Measurements from ENCODE around the gene GH2. TPM values are rescaled to one million over a fixed set of nuclear protein-coding genes. Genes with fewer than 3 reads are reported as not detected.

GH2 gene
- polyA plus RNA-seq, 1 donor from 2014 or later, result not detected

DNA sequence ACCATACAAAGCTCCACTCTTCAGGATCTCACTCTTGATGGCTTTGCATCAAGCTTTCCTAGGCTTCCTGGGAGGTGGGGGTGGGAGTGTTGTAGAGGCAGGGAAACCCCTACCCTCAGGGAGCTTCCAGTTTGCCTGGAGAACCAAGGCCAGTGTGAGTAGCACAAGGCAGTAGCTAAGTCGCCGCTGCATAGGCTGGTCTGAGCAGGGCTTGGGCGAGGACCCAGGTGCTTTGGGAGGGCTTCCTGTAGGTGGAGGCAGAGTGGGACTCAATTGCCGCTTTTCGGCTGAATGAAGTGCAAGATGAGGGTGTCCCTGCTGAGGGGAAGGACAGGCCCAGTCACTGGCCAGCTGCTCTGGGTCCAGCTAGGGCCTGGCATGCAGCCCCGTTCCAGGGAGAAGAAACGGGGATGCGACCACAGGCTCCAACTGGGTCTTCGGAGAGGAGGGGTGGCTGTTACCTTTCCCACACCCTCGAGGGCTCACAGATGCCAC, 46.5 kb upstream of the GH2 start:
- H3K79me2 ChIP-seq (replicated peaks; ENCODE audit: insufficient read depth, low read length), result no peaks in the 10 kb centered on the region
- H3K27ac ChIP-seq (ENCODE audit: low read length), result no peak overlapping the region
- no peaks in the 10 kb centered on the region for H4K20me1 ChIP-seq (ENCODE audit: insufficient read depth)
- H3K36me3 ChIP-seq (ENCODE audit: insufficient read depth, low read length), result no peaks in the 10 kb centered on the region
- no peak for TF ChIP-seq TAF1 (IDR thresholded peaks at IDR 0.05; ENCODE audit: low read depth)
- no peak for TF ChIP-seq RAD21 (conservative IDR thresholded peaks at IDR 0.05)
- TF ChIP-seq EZH2 (IDR thresholded peaks at IDR 0.05; ENCODE audit: borderline replicate concordance, insufficient read depth, low read length, poor library complexity, severe bottlenecking), result no peak
- no peak for TF ChIP-seq EP300 (conservative IDR thresholded peaks at IDR 0.05; ENCODE audit: poor library complexity, severe bottlenecking)
- TF ChIP-seq POLR2AphosphoS5 (IDR thresholded peaks at IDR 0.05), result no peak
- no peak for TF ChIP-seq CTCF (IDR thresholded peaks at IDR 0.05; ENCODE audit: poor library complexity, severe bottlenecking)
- no peak for TF ChIP-seq MXI1 (conservative IDR thresholded peaks at IDR 0.05; ENCODE audit: poor library complexity, severe bottlenecking)
- no peak for TF ChIP-seq SMC3 (conservative IDR thresholded peaks at IDR 0.05; ENCODE audit: poor library complexity)
- TF ChIP-seq, protein P1, sequence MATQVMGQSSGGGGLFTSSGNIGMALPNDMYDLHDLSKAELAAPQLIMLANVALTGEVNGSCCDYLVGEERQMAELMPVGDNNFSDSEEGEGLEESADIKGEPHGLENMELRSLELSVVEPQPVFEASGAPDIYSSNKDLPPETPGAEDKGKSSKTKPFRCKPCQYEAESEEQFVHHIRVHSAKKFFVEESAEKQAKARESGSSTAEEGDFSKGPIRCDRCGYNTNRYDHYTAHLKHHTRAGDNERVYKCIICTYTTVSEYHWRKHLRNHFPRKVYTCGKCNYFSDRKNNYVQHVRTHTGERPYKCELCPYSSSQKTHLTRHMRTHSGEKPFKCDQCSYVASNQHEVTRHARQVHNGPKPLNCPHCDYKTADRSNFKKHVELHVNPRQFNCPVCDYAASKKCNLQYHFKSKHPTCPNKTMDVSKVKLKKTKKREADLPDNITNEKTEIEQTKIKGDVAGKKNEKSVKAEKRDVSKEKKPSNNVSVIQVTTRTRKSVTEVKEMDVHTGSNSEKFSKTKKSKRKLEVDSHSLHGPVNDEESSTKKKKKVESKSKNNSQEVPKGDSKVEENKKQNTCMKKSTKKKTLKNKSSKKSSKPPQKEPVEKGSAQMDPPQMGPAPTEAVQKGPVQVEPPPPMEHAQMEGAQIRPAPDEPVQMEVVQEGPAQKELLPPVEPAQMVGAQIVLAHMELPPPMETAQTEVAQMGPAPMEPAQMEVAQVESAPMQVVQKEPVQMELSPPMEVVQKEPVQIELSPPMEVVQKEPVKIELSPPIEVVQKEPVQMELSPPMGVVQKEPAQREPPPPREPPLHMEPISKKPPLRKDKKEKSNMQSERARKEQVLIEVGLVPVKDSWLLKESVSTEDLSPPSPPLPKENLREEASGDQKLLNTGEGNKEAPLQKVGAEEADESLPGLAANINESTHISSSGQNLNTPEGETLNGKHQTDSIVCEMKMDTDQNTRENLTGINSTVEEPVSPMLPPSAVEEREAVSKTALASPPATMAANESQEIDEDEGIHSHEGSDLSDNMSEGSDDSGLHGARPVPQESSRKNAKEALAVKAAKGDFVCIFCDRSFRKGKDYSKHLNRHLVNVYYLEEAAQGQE (IDR thresholded peaks at IDR 0.05; ENCODE audit: borderline replicate concordance), result no peak
- no peaks in the 10 kb centered on the region for H3K9me2 ChIP-seq (ENCODE audit: insufficient read depth, low read length)
- no peaks in the 10 kb centered on the region for H3K9me3 ChIP-seq (ENCODE audit: low read length)
- no peak overlapping the region for H3K4me2 ChIP-seq (ENCODE audit: low read length)
- no peak overlapping the region for H3K4me3 ChIP-seq (ENCODE audit: low read length)
- no peaks in the 10 kb centered on the region for H3K27me3 ChIP-seq (ENCODE audit: insufficient read depth, low read depth, low read length)
- no peaks in the 10 kb centered on the region for H3F3A ChIP-seq (ENCODE audit: insufficient read depth, low read length, poor library complexity, severe bottlenecking)
- H2AFZ ChIP-seq (ENCODE audit: low read depth, low read length), result no peak overlapping the region
- no peak overlapping the region for H3K9ac ChIP-seq (ENCODE audit: low read length)

- Histone ChIP-seq H3K9me3 (ENCODE audit: low read length) (no peaks in the 10 kb centered on the region), H3F3A (ENCODE audit: insufficient read depth, low read length, poor library complexity, severe bottlenecking) (no peaks in the 10 kb centered on the region), H3K9me2 (ENCODE audit: insufficient read depth, low read length) (no peaks in the 10 kb centered on the region), H3K79me2 (replicated peaks; ENCODE audit: insufficient read depth, low read length) (no peaks in the 10 kb centered on the region), H4K20me1 (ENCODE audit: insufficient read depth) (no peaks in the 10 kb centered on the region), H3K27me3 (ENCODE audit: insufficient read depth, low read depth, low read length) (no peaks in the 10 kb centered on the region), H2AFZ (ENCODE audit: low read depth, low read length) (no peak overlapping the region), H3K27ac (ENCODE audit: low read length) (no peak overlapping the region), H3K36me3 (ENCODE audit: insufficient read depth, low read length) (no peaks in the 10 kb centered on the region), H3K4me3 (ENCODE audit: low read length) (no peak overlapping the region), H3K4me2 (ENCODE audit: low read length) (no peak overlapping the region), H3K9ac (ENCODE audit: low read length) (no peak overlapping the region)
- no peak for TF ChIP-seq EZH2 (IDR thresholded peaks at IDR 0.05; ENCODE audit: borderline replicate concordance, insufficient read depth, low read length, poor library complexity, severe bottlenecking)
- TF ChIP-seq POLR2AphosphoS5 (IDR thresholded peaks at IDR 0.05), result no peak
- TF ChIP-seq, protein P1 (IDR thresholded peaks at IDR 0.05; ENCODE audit: borderline replicate concordance), result no peak
- TF ChIP-seq TAF1 (IDR thresholded peaks at IDR 0.05; ENCODE audit: low read depth), result no peak
- TF ChIP-seq EP300 (conservative IDR thresholded peaks at IDR 0.05; ENCODE audit: poor library complexity, severe bottlenecking), result no peak
- TF ChIP-seq SMC3 (conservative IDR thresholded peaks at IDR 0.05; ENCODE audit: poor library complexity), result no peak
- no peak for TF ChIP-seq RAD21 (conservative IDR thresholded peaks at IDR 0.05)
- no peak for TF ChIP-seq CTCF (IDR thresholded peaks at IDR 0.05; ENCODE audit: poor library complexity, severe bottlenecking)
- TF ChIP-seq MXI1 (conservative IDR thresholded peaks at IDR 0.05; ENCODE audit: poor library complexity, severe bottlenecking), result no peak
Observed at GRCh38 chr17:63927464-63928171, 45.9 kb upstream of the GH2 start.

All from neural cell (in vitro differentiated cells).